ENCODE results near the gene ATP6V0E1.

DNA sequence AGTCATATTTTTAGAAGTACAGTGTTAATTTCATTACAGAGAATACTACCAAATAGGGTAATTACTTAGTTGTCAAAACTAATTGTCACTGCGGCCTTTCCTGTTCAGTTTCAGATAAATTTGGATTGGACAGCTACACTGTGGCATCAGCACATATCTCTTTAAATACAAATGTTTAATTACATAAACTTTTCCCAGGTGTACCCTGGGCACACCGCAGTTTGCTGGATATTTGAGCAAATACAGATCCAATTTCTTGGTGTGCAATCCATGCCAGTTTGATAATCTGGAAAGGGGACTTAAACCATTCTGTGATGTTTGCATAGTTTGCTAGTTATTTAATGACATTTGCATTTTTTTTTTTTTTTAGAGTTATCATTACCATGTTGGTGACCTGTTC lies 10.8 kb downstream of the ATP6V0E1 start:
- TF ChIP-seq MXI1 (IDR thresholded peaks at IDR 0.05; ENCODE audit: borderline replicate concordance, low read depth, low read length) = no peak
- TF ChIP-seq, protein P1, sequence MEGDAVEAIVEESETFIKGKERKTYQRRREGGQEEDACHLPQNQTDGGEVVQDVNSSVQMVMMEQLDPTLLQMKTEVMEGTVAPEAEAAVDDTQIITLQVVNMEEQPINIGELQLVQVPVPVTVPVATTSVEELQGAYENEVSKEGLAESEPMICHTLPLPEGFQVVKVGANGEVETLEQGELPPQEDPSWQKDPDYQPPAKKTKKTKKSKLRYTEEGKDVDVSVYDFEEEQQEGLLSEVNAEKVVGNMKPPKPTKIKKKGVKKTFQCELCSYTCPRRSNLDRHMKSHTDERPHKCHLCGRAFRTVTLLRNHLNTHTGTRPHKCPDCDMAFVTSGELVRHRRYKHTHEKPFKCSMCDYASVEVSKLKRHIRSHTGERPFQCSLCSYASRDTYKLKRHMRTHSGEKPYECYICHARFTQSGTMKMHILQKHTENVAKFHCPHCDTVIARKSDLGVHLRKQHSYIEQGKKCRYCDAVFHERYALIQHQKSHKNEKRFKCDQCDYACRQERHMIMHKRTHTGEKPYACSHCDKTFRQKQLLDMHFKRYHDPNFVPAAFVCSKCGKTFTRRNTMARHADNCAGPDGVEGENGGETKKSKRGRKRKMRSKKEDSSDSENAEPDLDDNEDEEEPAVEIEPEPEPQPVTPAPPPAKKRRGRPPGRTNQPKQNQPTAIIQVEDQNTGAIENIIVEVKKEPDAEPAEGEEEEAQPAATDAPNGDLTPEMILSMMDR (conservative IDR thresholded peaks at IDR 0.05; ENCODE audit: low read depth, low read length) = no peak
- TF ChIP-seq POLR2A (IDR thresholded peaks at IDR 0.05; ENCODE audit: low read depth, low read length) = no peak
- TF ChIP-seq, protein P2, sequence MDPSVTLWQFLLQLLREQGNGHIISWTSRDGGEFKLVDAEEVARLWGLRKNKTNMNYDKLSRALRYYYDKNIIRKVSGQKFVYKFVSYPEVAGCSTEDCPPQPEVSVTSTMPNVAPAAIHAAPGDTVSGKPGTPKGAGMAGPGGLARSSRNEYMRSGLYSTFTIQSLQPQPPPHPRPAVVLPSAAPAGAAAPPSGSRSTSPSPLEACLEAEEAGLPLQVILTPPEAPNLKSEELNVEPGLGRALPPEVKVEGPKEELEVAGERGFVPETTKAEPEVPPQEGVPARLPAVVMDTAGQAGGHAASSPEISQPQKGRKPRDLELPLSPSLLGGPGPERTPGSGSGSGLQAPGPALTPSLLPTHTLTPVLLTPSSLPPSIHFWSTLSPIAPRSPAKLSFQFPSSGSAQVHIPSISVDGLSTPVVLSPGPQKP (IDR thresholded peaks at IDR 0.05; ENCODE audit: borderline replicate concordance, low read depth, low read length) = no peak
- TF ChIP-seq RFX5 (IDR thresholded peaks at IDR 0.05; ENCODE audit: low read depth, low read length) = no peak
- TF ChIP-seq, protein P3, sequence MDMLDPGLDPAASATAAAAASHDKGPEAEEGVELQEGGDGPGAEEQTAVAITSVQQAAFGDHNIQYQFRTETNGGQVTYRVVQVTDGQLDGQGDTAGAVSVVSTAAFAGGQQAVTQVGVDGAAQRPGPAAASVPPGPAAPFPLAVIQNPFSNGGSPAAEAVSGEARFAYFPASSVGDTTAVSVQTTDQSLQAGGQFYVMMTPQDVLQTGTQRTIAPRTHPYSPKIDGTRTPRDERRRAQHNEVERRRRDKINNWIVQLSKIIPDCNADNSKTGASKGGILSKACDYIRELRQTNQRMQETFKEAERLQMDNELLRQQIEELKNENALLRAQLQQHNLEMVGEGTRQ (IDR thresholded peaks at IDR 0.05; ENCODE audit: low read depth, low read length) = no peak
- no peak for TF ChIP-seq RAD21 (IDR thresholded peaks at IDR 0.05; ENCODE audit: low read length)
- no peak for TF ChIP-seq CEBPB (IDR thresholded peaks at IDR 0.05; ENCODE audit: low read depth, low read length)
- TF ChIP-seq MAZ (IDR thresholded peaks at IDR 0.05; ENCODE audit: borderline replicate concordance, low read depth, low read length) = no peak
- TF ChIP-seq BHLHE40 (IDR thresholded peaks at IDR 0.05; ENCODE audit: low read depth, low read length) = no peak
- no peak for TF ChIP-seq FOS (IDR thresholded peaks at IDR 0.05; ENCODE audit: low read depth, low read length)
- no peak for TF ChIP-seq MAFK (IDR thresholded peaks at IDR 0.05; ENCODE audit: low read depth, low read length)
